HCT116 (cell line): Measurements from ENCODE around the gene KPNA1. TPM values are rescaled to one million over a fixed set of nuclear protein-coding genes. Genes with fewer than 3 reads are reported as not detected.

Experiments
- ATAC-seq: fragments of 200-7000 bp; cut with Tn5 transposase; 2 replicates; pipeline ENCODE4 v1.9.1; 2020; ENCODE audit warnings: mild to moderate bottlenecking, moderate library complexity
- BruUV-seq: library from RNA; stranded (reverse); fragments of 400-500 nt; replicated peaks from 2 replicates; lab custom pipeline; 2021; lab: Mats Ljungman, UMichigan
- CTCF ChIA-PET: fragments of 300-600 bp; sonication (Branson Sonifier 250); formaldehyde crosslinking; loops from one replicate; lab custom pipeline; 2021; ENCODE audit warnings: antibody characterized with exemption; lab: Charles Lee
- POLR2A ChIA-PET: fragments of 300-600, 350-600 bp; sonication (Branson Sonifier 250); formaldehyde crosslinking; loops from one replicate; lab custom pipeline; 2021; ENCODE audit warnings: antibody characterized with exemption; lab: Charles Lee
- RAD21 ChIA-PET, 2 experiments: fragments of 300-600 bp; sonication (Branson Sonifier 250); formaldehyde crosslinking; loops; one replicate each; lab custom pipeline; 2023; ENCODE audit warnings: low total read pairs in 2 of 2; ENCODE audit not compliant: uncharacterized antibody in 2 of 2, unreplicated experiment in 2 of 2, low non-redundant PET in 1 of 2; lab: Charles Lee
- DNase-seq: peaks from one replicate; pipeline ENCODE4 v3.0.0-alpha.2; 2010; ENCODE audit warnings: low read depth, low spot score
- H2AFZ ChIP-seq: fragments of 200-600 bp; shearing (Covaris generic), sonication (generic); 2 replicates; pipeline ENCODE4 v1.6.1; 2017; ENCODE audit warnings: low read depth, mixed run types, mixed read lengths, antibody characterized with exemption, low read length; ENCODE audit not compliant: poor library complexity, severe bottlenecking
- H3K27ac ChIP-seq: 2 replicates; pipeline ENCODE4 v1.5.1; 2012; ENCODE audit warnings: low read depth, low read length
- H3K27me3 ChIP-seq: fragments of 200-600 bp; sonication (generic); 2 replicates; pipeline ENCODE4 v1.6.1; 2016; ENCODE audit warnings: mixed run types, low read length, mixed read lengths; ENCODE audit not compliant: insufficient read depth
- H3K36me3 ChIP-seq, 2 experiments: fragments of 200-500 bp in 1 of 2; fragments of 200-600 bp in 1 of 2; sonication (Bioruptor generic) in 1 of 2; sonication (generic) in 1 of 2; 2 replicates each; pipeline versions ENCODE4 v1.5.1 to v1.6.1; 2014 to 2016; ENCODE audit warnings: low read length in 2 of 2, inconsistent platforms in 1 of 2, mixed read lengths in 1 of 2, mixed run types in 1 of 2; ENCODE audit not compliant: insufficient read depth in 2 of 2, control insufficient read depth in 1 of 2
- H3K4me1 ChIP-seq, 2 experiments: fragments of 200-600 bp in 1 of 2; sonication (generic) in 1 of 2; 2 replicates each; pipeline versions ENCODE4 v1.5.1 to v1.6.1; 2012 to 2017; ENCODE audit warnings: low read length in 2 of 2, inconsistent platforms in 1 of 2, mild to moderate bottlenecking in 1 of 2, mixed read lengths in 1 of 2, mixed run types in 1 of 2, moderate library complexity in 1 of 2; ENCODE audit not compliant: insufficient read depth in 2 of 2, control insufficient read depth in 1 of 2
- H3K4me2 ChIP-seq: fragments of 200-600 bp; sonication (generic); 2 replicates; pipeline ENCODE4 v1.6.1; 2017; ENCODE audit warnings: mixed run types, low read length, mixed read lengths
- H3K4me3 ChIP-seq, 2 experiments: fragments of 200-600 bp in 1 of 2; sonication (generic) in 1 of 2; replicated peaks in 1 of 2; 2 replicates each; pipeline ENCODE4 v1.5.1; 2011 to 2016; ENCODE audit warnings: low read length in 2 of 2, control low read depth in 1 of 2, low read depth in 1 of 2, mild to moderate bottlenecking in 1 of 2, mixed read lengths in 1 of 2, mixed run types in 1 of 2
- H3K79me2 ChIP-seq: fragments of 200-600 bp; sonication (generic); 2 replicates; pipeline ENCODE4 v1.6.1; 2017; ENCODE audit warnings: mild to moderate bottlenecking, mixed run types, low read length, moderate library complexity, mixed read lengths; ENCODE audit not compliant: insufficient read depth
- H3K9ac ChIP-seq: fragments of 200-600 bp; sonication (generic); 2 replicates; pipeline ENCODE4 v1.6.1; 2016; ENCODE audit warnings: low read length, mixed read lengths
- H3K9me2 ChIP-seq: fragments of 200-600 bp; sonication (generic), shearing (Covaris generic); 2 replicates; pipeline ENCODE4 v1.6.1; 2017; ENCODE audit warnings: mixed run types, mild to moderate bottlenecking, moderate library complexity; ENCODE audit not compliant: insufficient read depth
- H3K9me3 ChIP-seq, 2 experiments: fragments of 200-500 bp in 1 of 2; fragments of 200-600 bp in 1 of 2; sonication (Bioruptor generic) in 1 of 2; sonication (generic) in 1 of 2; 2 replicates each; pipeline ENCODE4 v1.6.1; 2014 to 2017; ENCODE audit warnings: low read length in 2 of 2, mixed read lengths in 2 of 2, inconsistent platforms in 1 of 2, low read depth in 1 of 2, mild to moderate bottlenecking in 1 of 2, mixed run types in 1 of 2, moderate library complexity in 1 of 2; ENCODE audit not compliant: control insufficient read depth in 1 of 2, insufficient read depth in 1 of 2
- H4K20me1 ChIP-seq: fragments of 200-600 bp; sonication (generic), shearing (Covaris generic); 2 replicates; pipeline ENCODE4 v1.6.1; 2017; ENCODE audit warnings: mixed run types, mild to moderate bottlenecking, moderate library complexity; ENCODE audit not compliant: insufficient read depth
- CBX3 ChIP-seq: IDR thresholded peaks from 2 replicates; pipeline ENCODE4 v1.6.1; 2012; ENCODE audit warnings: low read depth
- CEBPB ChIP-seq: IDR thresholded peaks from 2 replicates; pipeline ENCODE4 v1.6.1; 2012; ENCODE audit warnings: low read depth
- ELF1 ChIP-seq: IDR thresholded peaks from 2 replicates; pipeline ENCODE4 v1.6.1; 2012; ENCODE audit warnings: low read depth, borderline replicate concordance
- EZH2 ChIP-seq: fragments of 200-600 bp; sonication (generic); IDR thresholded peaks from 2 replicates; pipeline ENCODE4 v1.6.1; 2017; ENCODE audit warnings: antibody characterized with exemption, mixed run types
- EZH2phosphoT487 ChIP-seq: fragments of 200-600 bp; IDR thresholded peaks from 2 replicates; pipeline ENCODE4 v1.6.1; 2018; ENCODE audit warnings: antibody characterized with exemption, borderline replicate concordance
- JUND ChIP-seq: IDR thresholded peaks from 2 replicates; pipeline ENCODE4 v1.6.1; 2012
- POLR2AphosphoS5 ChIP-seq: IDR thresholded peaks from 2 replicates; pipeline ENCODE4 v1.6.1; 2011; ENCODE audit warnings: mild to moderate bottlenecking, low read depth, low read length, moderate library complexity
- RAD21 ChIP-seq: IDR thresholded peaks from 2 replicates; pipeline ENCODE4 v1.6.1; 2012; ENCODE audit warnings: low read depth, mild to moderate bottlenecking
- SIN3A ChIP-seq: IDR thresholded peaks from 2 replicates; pipeline ENCODE4 v1.6.1; 2012; ENCODE audit warnings: low read depth
- SRF ChIP-seq: IDR thresholded peaks from 2 replicates; pipeline ENCODE4 v1.6.1; 2012; ENCODE audit warnings: low read depth
- ZNF274 ChIP-seq: fragments of 200-500 bp; sonication (Bioruptor generic); IDR thresholded peaks from 2 replicates; pipeline ENCODE4 v1.6.1; 2014; ENCODE audit warnings: mild to moderate bottlenecking, low read depth, low read length, inconsistent platforms
- intact Hi-C: fragments of 100-400 bp; cut with micrococcal nuclease; formaldehyde crosslinking; loops from 2 replicates; pipeline ENCODE4 v1.10.0; 2022
- total RNA-seq: library from RNA; stranded (reverse); gene quantifications from one replicate; pipeline ENCODE4 v1.2.1, GENCODE V29; 2021; ENCODE audit not compliant: unreplicated experiment
- TF ChIP-seq, protein P1 (sequence below), 3 experiments: fragments of 200-600 bp in 1 of 3; sonication (generic) in 1 of 3; IDR thresholded peaks in 2 of 3; conservative IDR thresholded peaks in 1 of 3; 2 replicates each; pipeline ENCODE4 v1.5.1; 2012 to 2017; ENCODE audit warnings: low read depth in 2 of 3, low read length in 2 of 3, antibody characterized with exemption in 1 of 3, borderline replicate concordance in 1 of 3, control low read depth in 1 of 3, mild to moderate bottlenecking in 1 of 3, mixed read lengths in 1 of 3, mixed run types in 1 of 3, moderate library complexity in 1 of 3; ENCODE audit not compliant: insufficient read depth in 1 of 3
- TF ChIP-seq, protein P2 (sequence below): IDR thresholded peaks from 2 replicates; pipeline ENCODE4 v1.6.1; 2012; ENCODE audit warnings: low read depth

KPNA1 gene
- total RNA-seq, 1 experiment from 2014 or later: 73.4 TPM

DNA sequence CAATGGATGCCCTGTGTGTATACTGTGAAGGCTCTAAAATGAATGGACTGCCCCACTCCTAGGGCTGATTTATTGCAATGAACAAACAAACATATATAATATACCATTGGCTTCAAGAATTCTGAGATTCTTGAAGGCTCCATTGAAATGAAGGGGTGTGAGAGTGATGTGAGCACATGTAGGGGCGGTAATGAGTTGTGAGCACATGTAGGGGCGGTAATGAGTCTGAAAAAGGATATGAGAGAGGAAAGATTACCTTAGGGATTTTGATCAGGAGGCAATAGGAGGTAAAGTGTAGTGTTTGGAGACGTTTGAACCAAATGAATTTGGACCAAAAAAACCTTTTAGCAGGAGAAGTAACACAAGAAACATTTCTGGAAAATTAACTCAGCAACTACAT is 127.0 kb downstream of the KPNA1 start:
- no peak overlapping the region for H3K27ac ChIP-seq
- H2AFZ ChIP-seq: no peak overlapping the region
- BruUV-seq: no TSS peak
- H3K36me3 ChIP-seq: 0 out of 4 replicates have a peak, but pooled peaks cover 0 to 4% of the 10 kb centered on the region in 2 experiments
- TF ChIP-seq CBX3 (no peak), POLR2AphosphoS5 (no peak)
- H3K4me1 ChIP-seq: peaks cover 0 to 7% of the 10 kb centered on the region in 2 experiments; a peak in 1 of 4 replicates
- H3K4me3 ChIP-seq: no peak overlapping the region
- CTCF ChIA-PET: no interaction called here
- RAD21 ChIA-PET: no interaction called here
- ATAC-seq: no peak
- H3K27me3 ChIP-seq: no peaks in the 10 kb centered on the region
- H3K9ac ChIP-seq: no peak overlapping the region
- intact Hi-C loops: no loop called here
- H4K20me1 ChIP-seq: no peaks in the 10 kb centered on the region
- H3K9me3 ChIP-seq: no peaks in the 10 kb centered on the region
- POLR2A ChIA-PET: no interaction called here
- peaks cover 79% of the 10 kb centered on the region for H3K79me2 ChIP-seq
- H3K9me2 ChIP-seq: no peaks in the 10 kb centered on the region
- no peak overlapping the region for H3K4me2 ChIP-seq
- no peak for DNase-seq

DNA sequence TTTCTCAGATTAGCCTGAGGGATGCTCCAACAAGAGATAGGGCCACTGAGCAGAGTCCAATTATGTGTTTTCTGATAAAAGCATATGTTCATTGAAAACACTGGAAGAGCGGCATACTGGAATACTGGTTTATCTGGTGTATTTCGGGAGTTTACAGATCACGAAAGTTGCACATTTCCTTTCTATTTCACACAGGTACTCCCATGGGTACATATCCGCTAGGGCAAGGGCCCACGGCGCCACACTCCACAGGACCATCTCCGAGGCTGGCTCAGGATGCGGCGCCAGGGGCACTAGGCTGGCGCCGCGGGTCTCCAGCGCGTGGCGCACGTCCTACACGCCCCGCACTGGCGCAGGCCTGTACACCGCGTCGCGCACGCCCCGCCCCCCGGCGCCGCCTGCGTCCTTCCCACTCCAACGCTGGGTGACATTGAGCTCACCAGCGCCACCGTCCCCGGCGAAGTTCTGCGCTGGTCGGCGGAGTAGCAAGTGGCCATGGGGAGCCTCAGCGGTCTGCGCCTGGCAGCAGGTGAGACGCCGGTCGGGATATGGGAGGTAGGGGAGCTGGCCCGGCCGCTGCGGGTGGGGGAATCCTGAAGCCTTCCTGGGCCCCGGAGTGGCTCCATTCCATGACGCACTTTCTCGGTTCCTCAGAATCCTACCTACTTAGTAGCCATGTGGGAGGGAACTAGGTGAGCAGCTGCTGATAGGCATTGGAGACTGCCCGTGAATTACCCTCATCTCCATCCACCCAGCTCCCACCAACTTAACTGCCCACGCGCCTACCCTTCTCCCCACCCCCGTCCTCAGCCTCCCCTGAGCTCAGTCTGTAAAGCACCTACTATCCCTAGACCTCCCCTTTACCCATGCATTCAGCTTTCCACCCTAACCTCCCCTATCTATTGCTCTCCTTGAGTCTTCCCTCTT is 130.7 kb downstream of the KPNA1 start, which contains the start of gene FAM162A:
Gene FAM162A, plus strand, starts transcription at position 412 of the 927 bp plus-strand sequence. Its CDS starts 84 bp downstream, at position 496.
- POLR2A ChIA-PET: interaction anchor here (0.7 to 2.3 kb wide), 13 partner anchors 9 to 822 kb away, joined by 3 to 19 read pairs (median 4); partner anchors contain the start of genes HSPBAP1 and WDR5B
- no peaks in the 10 kb centered on the region for H4K20me1 ChIP-seq
- peak; percentile 42 for TF ChIP-seq RAD21
- no peak for TF ChIP-seq ELF1
- TF ChIP-seq, protein P1, sequence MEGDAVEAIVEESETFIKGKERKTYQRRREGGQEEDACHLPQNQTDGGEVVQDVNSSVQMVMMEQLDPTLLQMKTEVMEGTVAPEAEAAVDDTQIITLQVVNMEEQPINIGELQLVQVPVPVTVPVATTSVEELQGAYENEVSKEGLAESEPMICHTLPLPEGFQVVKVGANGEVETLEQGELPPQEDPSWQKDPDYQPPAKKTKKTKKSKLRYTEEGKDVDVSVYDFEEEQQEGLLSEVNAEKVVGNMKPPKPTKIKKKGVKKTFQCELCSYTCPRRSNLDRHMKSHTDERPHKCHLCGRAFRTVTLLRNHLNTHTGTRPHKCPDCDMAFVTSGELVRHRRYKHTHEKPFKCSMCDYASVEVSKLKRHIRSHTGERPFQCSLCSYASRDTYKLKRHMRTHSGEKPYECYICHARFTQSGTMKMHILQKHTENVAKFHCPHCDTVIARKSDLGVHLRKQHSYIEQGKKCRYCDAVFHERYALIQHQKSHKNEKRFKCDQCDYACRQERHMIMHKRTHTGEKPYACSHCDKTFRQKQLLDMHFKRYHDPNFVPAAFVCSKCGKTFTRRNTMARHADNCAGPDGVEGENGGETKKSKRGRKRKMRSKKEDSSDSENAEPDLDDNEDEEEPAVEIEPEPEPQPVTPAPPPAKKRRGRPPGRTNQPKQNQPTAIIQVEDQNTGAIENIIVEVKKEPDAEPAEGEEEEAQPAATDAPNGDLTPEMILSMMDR (IDR thresholded peaks at IDR 0.05 in 2 of 3, conservative IDR thresholded peaks at IDR 0.05 in 1 of 3; ENCODE audit: borderline replicate concordance in 1 of 3, insufficient read depth in 1 of 3, low read depth in 2 of 3, low read length in 2 of 3): peak; percentile 52 to 69 (median 58)
- TF ChIP-seq JUND: 0 out of 2 replicates have a peak, but pooled peaks have one; percentile 17
- TF ChIP-seq SRF: no peak
- TF ChIP-seq CBX3: peak; percentile 86
- no peak for TF ChIP-seq EZH2
- TF ChIP-seq ZNF274: no peak
- no peak for TF ChIP-seq EZH2phosphoT487
- no peak for TF ChIP-seq CEBPB
- TF ChIP-seq SIN3A: peak; percentile 98
- TF ChIP-seq, protein P2, sequence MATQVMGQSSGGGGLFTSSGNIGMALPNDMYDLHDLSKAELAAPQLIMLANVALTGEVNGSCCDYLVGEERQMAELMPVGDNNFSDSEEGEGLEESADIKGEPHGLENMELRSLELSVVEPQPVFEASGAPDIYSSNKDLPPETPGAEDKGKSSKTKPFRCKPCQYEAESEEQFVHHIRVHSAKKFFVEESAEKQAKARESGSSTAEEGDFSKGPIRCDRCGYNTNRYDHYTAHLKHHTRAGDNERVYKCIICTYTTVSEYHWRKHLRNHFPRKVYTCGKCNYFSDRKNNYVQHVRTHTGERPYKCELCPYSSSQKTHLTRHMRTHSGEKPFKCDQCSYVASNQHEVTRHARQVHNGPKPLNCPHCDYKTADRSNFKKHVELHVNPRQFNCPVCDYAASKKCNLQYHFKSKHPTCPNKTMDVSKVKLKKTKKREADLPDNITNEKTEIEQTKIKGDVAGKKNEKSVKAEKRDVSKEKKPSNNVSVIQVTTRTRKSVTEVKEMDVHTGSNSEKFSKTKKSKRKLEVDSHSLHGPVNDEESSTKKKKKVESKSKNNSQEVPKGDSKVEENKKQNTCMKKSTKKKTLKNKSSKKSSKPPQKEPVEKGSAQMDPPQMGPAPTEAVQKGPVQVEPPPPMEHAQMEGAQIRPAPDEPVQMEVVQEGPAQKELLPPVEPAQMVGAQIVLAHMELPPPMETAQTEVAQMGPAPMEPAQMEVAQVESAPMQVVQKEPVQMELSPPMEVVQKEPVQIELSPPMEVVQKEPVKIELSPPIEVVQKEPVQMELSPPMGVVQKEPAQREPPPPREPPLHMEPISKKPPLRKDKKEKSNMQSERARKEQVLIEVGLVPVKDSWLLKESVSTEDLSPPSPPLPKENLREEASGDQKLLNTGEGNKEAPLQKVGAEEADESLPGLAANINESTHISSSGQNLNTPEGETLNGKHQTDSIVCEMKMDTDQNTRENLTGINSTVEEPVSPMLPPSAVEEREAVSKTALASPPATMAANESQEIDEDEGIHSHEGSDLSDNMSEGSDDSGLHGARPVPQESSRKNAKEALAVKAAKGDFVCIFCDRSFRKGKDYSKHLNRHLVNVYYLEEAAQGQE: no peak

More for the DNA sequence above, 130.7 kb downstream of the KPNA1 start, which contains the start of gene FAM162A:
- H3K27ac ChIP-seq: peak within 1 kb of the TSS; percentile 67
- peak within 1 kb of the TSS; percentile 72 to 78 for H3K4me3 ChIP-seq
- H3K4me2 ChIP-seq: peak within 1 kb of the TSS; percentile 80
- ChIA-PET CTCF (interaction anchor here (0.6 to 2.1 kb wide), 14 partner anchors 9 to 877 kb away, joined by 3 to 23 read pairs (median 3); partner anchors contain the start of gene WDR5B), RAD21 (no interaction called here)
- intact Hi-C loops: no loop called here
- H3K9me3 ChIP-seq: no peaks in the 10 kb centered on the region
- no peaks in the 10 kb centered on the region for H3K27me3 ChIP-seq
- no peaks in the 10 kb centered on the region for H3K9me2 ChIP-seq
- peak within 1 kb of the TSS; percentile 20 for H2AFZ ChIP-seq
- H3K4me1 ChIP-seq: peaks cover 2 to 14% of the 10 kb centered on the region in 2 experiments; a peak in 3 of 4 replicates
- peaks cover 89% of the 10 kb centered on the region for H3K79me2 ChIP-seq
- peaks cover 0 to 4% of the 10 kb centered on the region in 2 experiments; a peak in 1 of 4 replicates for H3K36me3 ChIP-seq
- DNase-seq (peak; percentile 88), ATAC-seq (peak; percentile 95)
- peak within 1 kb of the TSS; percentile 81 for H3K9ac ChIP-seq
- no TSS peak for BruUV-seq
